ENCODE results near the gene PITRM1. TPM values are rescaled to one million over a fixed set of nuclear protein-coding genes. Genes with fewer than 3 reads are reported as not detected.

Gene PITRM1
- polyA plus RNA-seq, 2 of the 4 experiments (the other 2 are of a cell fraction): 45.9 to 64.5 TPM

DNA sequence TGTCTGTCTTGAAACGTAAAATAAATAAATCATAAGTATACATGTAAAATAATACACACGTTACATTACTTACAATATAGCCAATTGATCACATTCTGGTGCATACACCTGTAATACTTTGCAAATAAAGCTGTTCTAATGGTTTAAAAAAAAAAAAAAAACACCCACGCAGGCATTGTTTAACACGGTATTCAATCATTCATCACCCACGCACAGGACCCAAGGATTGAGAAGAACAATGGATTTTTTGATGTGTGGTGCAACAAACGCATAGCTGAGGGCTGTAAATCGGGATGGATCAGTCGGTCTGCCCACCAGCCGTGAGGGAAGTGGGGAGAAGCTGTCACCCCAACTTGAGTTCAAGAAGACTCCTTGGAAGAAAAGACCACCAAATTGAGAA, 8.7 kb downstream of the PITRM1 start:
- no peak for DNase-seq (ENCODE audit: low read depth in 1 of 2, low spot score in 1 of 2)
- Histone ChIP-seq H3K4me3 (no peak overlapping the region), H3K9me3 (no peaks in the 10 kb centered on the region), H3K4me2 (no peak overlapping the region), H3K4me1 (peaks cover 8% of the 10 kb centered on the region; the same call in 2 of the 3 replicates), H3K27ac (no peak overlapping the region)
- CTCF ChIA-PET: interaction anchor here (1.3 to 3.7 kb wide), 3 partner anchors 11 to 29 kb away, joined by 3 to 16 read pairs (median 6); no protein-coding TSS in a partner anchor
- no peak for FAIRE-seq
- no peak for ATAC-seq
- no peak for TF ChIP-seq EHF (CRISPR knock-in tag; IDR thresholded peaks at IDR 0.05)
- TF ChIP-seq, protein P1, sequence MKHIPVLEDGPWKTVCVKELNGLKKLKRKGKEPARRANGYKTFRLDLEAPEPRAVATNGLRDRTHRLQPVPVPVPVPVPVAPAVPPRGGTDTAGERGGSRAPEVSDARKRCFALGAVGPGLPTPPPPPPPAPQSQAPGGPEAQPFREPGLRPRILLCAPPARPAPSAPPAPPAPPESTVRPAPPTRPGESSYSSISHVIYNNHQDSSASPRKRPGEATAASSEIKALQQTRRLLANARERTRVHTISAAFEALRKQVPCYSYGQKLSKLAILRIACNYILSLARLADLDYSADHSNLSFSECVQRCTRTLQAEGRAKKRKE (CRISPR knock-in tag; IDR thresholded peaks at IDR 0.05; ENCODE audit: low read depth): no peak
- TF ChIP-seq SMC3 (IDR thresholded peaks at IDR 0.05): no peak
- TF ChIP-seq ZNF302 (CRISPR knock-in tag; IDR thresholded peaks at IDR 0.05): no peak
- TF ChIP-seq HDAC2 (IDR thresholded peaks at IDR 0.05): no peak
- no peak for TF ChIP-seq FOSL2 (IDR thresholded peaks at IDR 0.05)
- no peak for TF ChIP-seq FOSL2 (CRISPR knock-in tag; IDR thresholded peaks at IDR 0.05)
- no peak for TF ChIP-seq NFE2L2 (conservative IDR thresholded peaks at IDR 0.05; ENCODE audit: low read length)
- POLR2A ChIA-PET: interaction anchor here (0.6 to 1.1 kb wide), 3 partner anchors 8 to 621 kb away, joined by 3 to 4 read pairs (median 4); partner anchors contain the start of gene KLF6
- WGBS (ENCODE audit: missing lambda C conversion rate): 82% methylated on average over 9 of the region's 9 CpGs

DNA sequence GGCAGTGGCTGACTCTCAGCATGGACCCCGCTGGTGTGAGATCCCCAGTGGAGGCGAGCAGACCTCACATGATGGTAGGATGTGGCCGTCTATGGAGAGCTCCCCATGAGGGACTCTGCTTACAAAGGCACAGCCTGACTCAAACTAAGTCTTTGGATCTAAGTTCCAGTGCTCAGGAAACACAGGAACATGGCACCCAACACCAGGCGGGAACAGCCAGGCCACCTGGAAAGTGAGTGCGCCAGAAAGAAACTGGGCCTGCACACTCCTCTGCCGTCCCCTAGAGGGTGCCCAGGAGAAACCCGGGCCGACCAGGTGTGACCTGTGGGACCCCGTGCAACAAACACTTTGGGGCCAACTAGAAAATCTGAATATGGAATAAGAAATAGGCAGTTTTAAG, 10.0 kb downstream of the PITRM1 start:
- DNase-seq (ENCODE audit: low read depth in 1 of 2, low spot score in 1 of 2) (no peak), FAIRE-seq (no peak), ATAC-seq (peak; percentile 63 to 81; a peak in 4 of 6 replicates)
- Histone ChIP-seq H3K4me1 (peaks cover 8% of the 10 kb centered on the region; the same call in 2 of the 3 replicates), H3K9me3 (no peaks in the 10 kb centered on the region), H3K4me2 (no peak overlapping the region), H3K27ac (no peak overlapping the region), H3K4me3 (no peak overlapping the region)
- 0 out of 5 replicates have a peak, but pooled peaks of 1 of the 2 experiments have one; percentile 13 for TF ChIP-seq RAD21 (conservative IDR thresholded peaks at IDR 0.05 in 1 of 2, IDR thresholded peaks at IDR 0.05 in 1 of 2)
- TF ChIP-seq, protein P2, sequence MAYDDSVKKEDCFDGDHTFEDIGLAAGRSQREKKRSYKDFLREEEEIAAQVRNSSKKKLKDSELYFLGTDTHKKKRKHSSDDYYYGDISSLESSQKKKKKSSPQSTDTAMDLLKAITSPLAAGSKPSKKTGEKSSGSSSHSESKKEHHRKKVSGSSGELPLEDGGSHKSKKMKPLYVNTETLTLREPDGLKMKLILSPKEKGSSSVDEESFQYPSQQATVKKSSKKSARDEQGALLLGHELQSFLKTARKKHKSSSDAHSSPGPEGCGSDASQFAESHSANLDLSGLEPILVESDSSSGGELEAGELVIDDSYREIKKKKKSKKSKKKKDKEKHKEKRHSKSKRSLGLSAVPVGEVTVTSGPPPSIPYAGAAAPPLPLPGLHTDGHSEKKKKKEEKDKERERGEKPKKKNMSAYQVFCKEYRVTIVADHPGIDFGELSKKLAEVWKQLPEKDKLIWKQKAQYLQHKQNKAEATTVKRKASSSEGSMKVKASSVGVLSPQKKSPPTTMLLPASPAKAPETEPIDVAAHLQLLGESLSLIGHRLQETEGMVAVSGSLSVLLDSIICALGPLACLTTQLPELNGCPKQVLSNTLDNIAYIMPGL (CRISPR knock-in tag; IDR thresholded peaks at IDR 0.05; ENCODE audit: borderline replicate concordance): no peak
- no peak for TF ChIP-seq PHF8 (IDR thresholded peaks at IDR 0.05; ENCODE audit: borderline replicate concordance, low read depth)
- no peak for TF ChIP-seq ESRRA (IDR thresholded peaks at IDR 0.05; ENCODE audit: borderline replicate concordance, low read length)
- CTCF ChIA-PET: interaction anchor here (1.3 to 3.7 kb wide), 4 partner anchors 9 to 41 kb away, joined by 3 to 16 read pairs (median 4); no protein-coding TSS in a partner anchor
- 91% methylated on average over 9 of the region's 9 CpGs for WGBS (ENCODE audit: missing lambda C conversion rate)
- POLR2A ChIA-PET: no interaction called here

DNA sequence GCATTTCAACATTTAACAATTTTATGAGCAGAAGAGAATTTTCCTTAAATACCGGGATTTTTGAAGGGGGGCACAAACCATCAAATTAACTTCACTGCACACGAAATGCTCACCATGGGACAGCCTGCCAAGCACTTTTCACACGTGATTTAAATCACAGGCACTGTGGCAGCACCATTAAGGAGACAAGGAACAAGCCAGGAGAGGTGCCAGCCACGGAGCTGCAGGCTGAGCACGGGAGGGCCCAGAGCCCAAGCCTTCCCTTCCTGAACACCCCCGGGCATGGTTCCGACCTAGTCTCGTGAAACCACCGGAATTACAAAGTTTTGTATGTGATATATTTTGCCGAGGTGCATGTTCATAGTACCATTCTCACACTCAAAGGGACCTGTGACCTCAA, 13.4 kb downstream of the PITRM1 start:
- WGBS (ENCODE audit: missing lambda C conversion rate): 92% methylated on average over 10 of the region's 10 CpGs
- no peak; a peak in 1 of 6 replicates for ATAC-seq
- CTCF ChIA-PET: interaction anchor here (1.1 to 1.3 kb wide), 2 partner anchors 10 to 25 kb away, joined by 3 to 4 read pairs; no protein-coding TSS in a partner anchor
- no peak for DNase-seq (ENCODE audit: low read depth in 1 of 2, low spot score in 1 of 2)
- POLR2A ChIA-PET: no interaction called here
- Histone ChIP-seq H3K9me3 (no peaks in the 10 kb centered on the region), H3K4me3 (no peak overlapping the region), H3K27ac (no peak overlapping the region), H3K4me2 (no peak overlapping the region), H3K4me1 (no peaks in the 10 kb centered on the region)
- FAIRE-seq: no peak
- TF ChIP-seq NR3C1 (IDR thresholded peaks at IDR 0.05): no peak
- TF ChIP-seq CBX8 (IDR thresholded peaks at IDR 0.05): no peak
- no peak for TF ChIP-seq SREBF2 (IDR thresholded peaks at IDR 0.05)

DNA sequence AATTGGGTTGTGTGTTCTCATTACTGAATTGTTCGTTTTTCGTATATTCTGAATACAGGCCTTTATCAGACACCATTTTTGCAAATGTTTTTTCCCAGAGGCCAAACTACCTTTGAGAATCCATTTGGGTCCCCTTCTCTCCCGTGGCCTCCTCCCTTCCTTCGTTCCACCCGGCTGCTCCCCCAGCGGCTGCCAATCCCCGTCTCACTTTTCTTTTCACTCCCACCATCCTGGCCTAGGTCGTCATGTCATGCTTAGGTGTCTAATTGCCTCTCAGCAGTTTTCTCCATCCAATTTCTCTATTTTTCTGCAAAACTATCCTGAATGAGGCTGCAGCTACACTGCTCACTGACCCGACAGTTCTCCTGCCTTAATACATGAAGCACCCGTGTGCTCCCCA, 17.9 kb downstream of the PITRM1 start:
- 95% methylated on average over 10 of the region's 10 CpGs for WGBS (ENCODE audit: missing lambda C conversion rate)
- ATAC-seq: no peak

More for the DNA sequence above, 17.9 kb downstream of the PITRM1 start:
- no peak overlapping the region for H3K27ac ChIP-seq
- H3K4me1 ChIP-seq: no peaks in the 10 kb centered on the region
- ChIA-PET CTCF (interaction anchor here (2.4 kb wide), 1 partner anchor 9 kb away, joined by 16 read pairs; no protein-coding TSS in a partner anchor), POLR2A (interaction anchor here (2.1 kb wide), 1 partner anchor 18 kb away, joined by 10 read pairs; the partner anchor contains the start of gene PITRM1)
- DNase-seq (ENCODE audit: low read depth in 1 of 2, low spot score in 1 of 2): no peak
- no peak for FAIRE-seq
- no peaks in the 10 kb centered on the region for H3K9me3 ChIP-seq
- no peak for TF ChIP-seq KDM1A (IDR thresholded peaks at IDR 0.05; ENCODE audit: low read depth)
- no peak for TF ChIP-seq EHMT2 (IDR thresholded peaks at IDR 0.05; ENCODE audit: low read depth)
- no peak for TF ChIP-seq KDM5A (IDR thresholded peaks at IDR 0.05)
- TF ChIP-seq, protein P3, sequence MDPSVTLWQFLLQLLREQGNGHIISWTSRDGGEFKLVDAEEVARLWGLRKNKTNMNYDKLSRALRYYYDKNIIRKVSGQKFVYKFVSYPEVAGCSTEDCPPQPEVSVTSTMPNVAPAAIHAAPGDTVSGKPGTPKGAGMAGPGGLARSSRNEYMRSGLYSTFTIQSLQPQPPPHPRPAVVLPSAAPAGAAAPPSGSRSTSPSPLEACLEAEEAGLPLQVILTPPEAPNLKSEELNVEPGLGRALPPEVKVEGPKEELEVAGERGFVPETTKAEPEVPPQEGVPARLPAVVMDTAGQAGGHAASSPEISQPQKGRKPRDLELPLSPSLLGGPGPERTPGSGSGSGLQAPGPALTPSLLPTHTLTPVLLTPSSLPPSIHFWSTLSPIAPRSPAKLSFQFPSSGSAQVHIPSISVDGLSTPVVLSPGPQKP (IDR thresholded peaks at IDR 0.05; ENCODE audit: low read depth, low read length): no peak
- TF ChIP-seq GATA3 (IDR thresholded peaks at IDR 0.05; ENCODE audit: borderline replicate concordance): no peak
- TF ChIP-seq PHF8 (IDR thresholded peaks at IDR 0.05; ENCODE audit: borderline replicate concordance, low read depth): no peak
- no peak for TF ChIP-seq POLR2AphosphoS2 (conservative IDR thresholded peaks at IDR 0.05; ENCODE audit: low read length)
- TF ChIP-seq HOXB13 (CRISPR knock-in tag; IDR thresholded peaks at IDR 0.05; ENCODE audit: low read depth): no peak
- TF ChIP-seq TFCP2L1 (CRISPR knock-in tag; IDR thresholded peaks at IDR 0.05): no peak
- H3K4me2 ChIP-seq: no peak overlapping the region
- H3K4me3 ChIP-seq: no peak overlapping the region
